Tongue (tissue), 2 donors: ENCODE data around the gene CTNNBIP1. TPM values are rescaled to one million over a fixed set of nuclear protein-coding genes. Genes with fewer than 3 reads are reported as not detected.

Experiments used
- DNase-seq: peaks from one replicate; pipeline ENCODE4 v3.0.0-alpha.2; 2015
- total RNA-seq: library from RNA; depleted of rRNA; stranded (reverse); fragments of >200 nt; gene quantifications from one replicate; pipeline ENCODE4 v1.2.3, GENCODE V29; 2014

The CTNNBIP1 gene
- total RNA-seq, 1 donor from 2014 or later, result 38.3 TPM

DNA sequence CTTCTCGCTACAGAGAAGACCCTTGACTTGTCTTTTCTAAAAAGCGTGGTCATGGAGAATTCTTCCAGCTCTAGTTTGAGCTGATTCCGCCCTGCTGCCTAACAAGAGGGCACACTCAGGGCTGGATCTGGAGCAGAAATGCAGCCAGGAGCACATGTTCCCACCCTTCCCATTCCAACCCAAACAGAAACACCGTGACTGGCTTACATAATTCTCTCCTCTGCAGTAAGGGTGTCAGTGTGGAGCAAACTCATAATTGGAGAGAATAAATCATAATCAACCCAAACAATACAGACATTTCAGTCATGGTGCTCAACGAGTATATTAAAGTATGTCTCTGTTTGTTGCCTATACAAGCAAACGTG lies 34.5 kb downstream of the CTNNBIP1 start:
- no peak for DNase-seq

- peak; percentile 92 for DNase-seq
These were observed 35.0 kb downstream of the CTNNBIP1 start for GRCh38 chr1:9874959-9875635.

GRCh38 chr1:9874412-9874811 lies 35.7 kb downstream of the CTNNBIP1 start:
- DNase-seq, result no peak

GRCh38 chr1:9873992-9874391 lies 36.1 kb downstream of the CTNNBIP1 start:
- DNase-seq, result no peak

- DNase-seq, result no peak
These were observed 36.7 kb downstream of the CTNNBIP1 start for GRCh38 chr1:9873385-9873784.

GRCh38 chr1:9872430-9873165 lies 37.5 kb downstream of the CTNNBIP1 start:
- peak; percentile 88 for DNase-seq

GRCh38 chr1:9871707-9872425 lies 38.2 kb downstream of the CTNNBIP1 start:
- no peak for DNase-seq

DNA sequence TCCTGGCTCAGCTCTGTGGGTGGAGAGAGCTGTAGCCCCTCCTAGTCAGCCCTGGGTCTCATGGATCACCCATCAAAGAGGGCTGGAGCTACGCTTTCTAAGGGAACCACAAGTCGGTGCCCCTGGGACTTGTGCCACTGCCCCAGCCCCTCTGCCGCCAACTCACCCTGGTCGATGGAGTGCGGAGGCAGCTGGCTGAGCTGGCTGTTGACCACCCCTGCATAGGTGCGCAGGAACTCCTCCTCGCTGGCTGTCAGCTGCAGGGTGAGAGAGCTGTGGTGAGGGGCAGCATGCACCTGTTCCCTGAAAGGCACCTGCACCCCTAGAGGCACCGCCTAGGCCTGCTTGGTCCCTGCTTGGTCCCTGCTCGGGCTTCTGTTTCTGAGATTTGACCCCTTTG lies 39.0 kb downstream of the CTNNBIP1 start:
- DNase-seq, result no peak

- DNase-seq, result no peak
These were observed 39.5 kb downstream of the CTNNBIP1 start for GRCh38 chr1:9870572-9870971.

DNA sequence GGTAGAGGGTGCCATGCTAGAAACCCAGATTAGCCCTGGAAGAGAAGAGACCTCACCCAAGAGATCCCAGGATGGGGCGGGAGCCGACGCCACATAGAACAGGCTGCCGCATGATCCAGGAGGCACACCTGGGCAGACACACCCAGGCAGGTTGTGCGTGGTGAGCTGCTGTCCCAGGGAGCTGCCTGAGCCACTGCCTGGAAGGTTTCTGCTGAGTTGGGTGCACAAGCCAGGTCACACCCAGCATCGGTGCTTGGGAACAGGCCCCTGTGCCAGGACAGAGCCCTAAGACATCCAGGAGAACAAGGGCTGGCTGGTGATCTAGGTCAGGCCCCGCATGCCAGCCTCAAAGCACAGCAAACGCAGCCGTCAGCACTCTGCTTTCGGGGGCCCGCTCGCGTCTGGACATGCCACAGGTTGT lies 40.2 kb downstream of the CTNNBIP1 start:
- DNase-seq, result no peak

- no peak for DNase-seq
These were observed 41.9 kb downstream of the CTNNBIP1 start for GRCh38 chr1:9868244-9868590.

- peak; percentile 90 for DNase-seq
These were observed 42.4 kb downstream of the CTNNBIP1 start for GRCh38 chr1:9867408-9868243.

DNA sequence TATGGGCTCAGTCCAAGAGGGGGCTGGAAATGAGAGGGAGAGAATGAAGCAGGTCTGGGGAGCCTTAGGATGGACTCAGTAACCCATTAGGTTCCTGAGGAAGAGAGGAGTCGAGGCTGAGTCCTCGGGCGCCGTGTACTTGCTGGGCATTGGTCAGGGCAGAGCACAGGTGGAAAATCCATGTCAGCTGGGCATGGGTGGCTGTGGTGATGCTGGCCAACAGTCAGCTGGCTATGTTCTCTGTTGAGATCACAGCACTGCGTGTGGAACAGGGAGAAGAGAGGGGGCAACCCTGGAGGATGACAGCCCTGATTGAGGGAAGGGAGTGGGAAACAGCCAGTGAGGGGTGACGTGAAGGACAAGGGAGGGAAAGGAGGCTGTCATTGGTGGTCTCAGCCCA lies 43.2 kb downstream of the CTNNBIP1 start:
- DNase-seq, result no peak

DNA sequence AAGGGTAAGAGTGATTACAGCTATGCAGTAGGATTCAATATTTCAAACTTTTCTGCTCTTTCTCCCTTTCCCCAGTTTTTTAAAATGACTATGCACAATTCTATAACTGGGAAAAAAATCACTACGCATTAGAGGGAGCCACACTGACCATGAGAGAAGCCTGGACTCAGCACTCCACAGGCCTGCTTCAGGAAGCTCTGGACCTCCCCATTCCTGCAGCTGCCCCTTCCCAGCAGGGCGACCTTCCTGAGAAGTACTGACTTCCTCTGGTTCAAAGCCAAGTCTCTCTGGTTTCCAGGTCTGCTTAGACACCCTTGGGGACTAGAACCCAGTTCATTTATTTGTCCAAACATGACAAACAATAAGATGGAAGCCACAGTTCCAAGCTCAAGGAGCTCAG lies 44.3 kb downstream of the CTNNBIP1 start:
- DNase-seq, result no peak

DNA sequence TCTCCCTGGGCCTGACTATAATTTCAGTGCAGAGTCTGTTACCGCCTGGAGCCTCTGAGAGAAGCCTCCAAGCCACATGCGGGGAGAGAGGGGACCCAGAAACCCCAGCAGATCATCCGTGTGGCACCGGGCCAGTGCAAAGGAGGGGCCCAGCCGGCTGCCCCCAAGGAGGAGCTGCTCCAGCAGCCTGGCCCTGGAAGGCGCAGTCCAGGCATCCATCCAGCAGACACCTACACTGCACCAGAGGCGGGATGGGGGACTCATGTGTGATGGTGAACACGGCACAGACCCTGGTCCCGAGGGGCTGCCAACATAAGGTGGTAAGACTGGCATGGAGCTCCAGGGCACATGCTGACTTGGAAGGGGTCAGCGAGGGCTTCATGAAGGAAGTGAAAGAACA lies 46.7 kb downstream of the CTNNBIP1 start:
- DNase-seq, result no peak

GRCh38 chr1:9861360-9861759 lies 48.7 kb downstream of the CTNNBIP1 start:
- no peak for DNase-seq

- DNase-seq, result no peak
These were observed 49.2 kb downstream of the CTNNBIP1 start for GRCh38 chr1:9860887-9861286.

DNA sequence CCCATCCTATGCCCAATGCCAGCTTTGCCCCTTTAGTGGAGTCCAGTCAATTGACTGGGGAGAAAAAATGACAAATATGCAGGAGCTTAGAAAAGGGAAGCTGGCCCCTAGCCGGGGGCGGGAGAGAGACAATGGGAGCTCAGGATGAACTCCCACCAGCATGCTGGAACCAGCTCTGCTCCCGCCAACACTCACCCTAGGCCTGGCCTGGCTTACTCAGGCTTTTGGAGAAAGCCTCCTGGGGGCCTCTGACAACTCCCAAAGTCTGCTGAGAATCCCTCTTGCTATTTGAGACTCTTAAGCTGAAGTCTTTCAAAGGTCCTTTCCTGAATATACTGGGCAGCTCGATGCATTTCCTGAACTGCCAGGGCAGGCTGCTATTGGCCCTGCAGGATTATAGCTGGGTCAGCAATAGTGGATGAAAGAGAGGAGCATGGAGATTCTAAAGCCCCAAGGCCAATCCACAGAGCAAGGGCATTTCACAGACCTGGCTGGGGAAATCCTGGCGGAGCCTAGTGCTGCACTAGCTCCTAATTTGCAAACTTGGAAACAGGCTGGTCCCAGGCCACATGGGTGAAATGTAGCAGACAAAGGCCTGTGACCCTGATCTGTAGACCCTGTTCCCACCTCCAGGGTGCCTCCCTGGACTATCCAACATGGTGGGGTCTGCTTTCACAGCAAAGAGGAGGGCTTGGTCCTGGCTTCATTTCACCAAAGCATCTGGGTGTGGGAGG lies 50.6 kb downstream of the CTNNBIP1 start:
- no peak for DNase-seq

- no peak for DNase-seq
These were observed 51.6 kb downstream of the CTNNBIP1 start for GRCh38 chr1:9858293-9859035.

- no peak for DNase-seq
These were observed 54.9 kb downstream of the CTNNBIP1 start for GRCh38 chr1:9855186-9855585.

DNA sequence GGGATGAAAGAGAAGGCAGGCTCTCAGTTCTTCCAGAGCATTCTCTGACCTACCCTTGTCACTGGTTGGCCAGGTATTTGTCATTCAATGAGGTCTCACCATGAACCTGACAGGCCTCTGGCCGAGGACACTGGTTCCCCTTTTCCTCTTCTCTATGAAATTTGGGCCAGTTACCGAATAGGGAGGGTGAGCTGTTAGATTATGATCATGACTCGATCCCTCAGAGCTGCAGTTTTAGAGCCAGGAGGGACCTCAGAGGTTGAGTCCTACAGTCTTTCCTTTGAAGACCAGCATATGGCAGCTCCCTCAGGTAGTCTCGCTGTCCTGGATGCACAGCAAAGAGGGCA lies 56.8 kb downstream of the CTNNBIP1 start:
- no peak for DNase-seq
